BE2C (cell line): ENCODE measurements around the gene TFPI.

ENCODE experiments used
- DNase-seq: peaks from one replicate; pipeline ENCODE4 v3.0.0-alpha.2; 2020
- H3K27me3 ChIP-seq: fragments of 250-450 bp; sonication (Bioruptor Pico); 2 replicates; pipeline ENCODE4 v1.5.1; 2020; ENCODE audit warnings: mild to moderate bottlenecking
- H3K36me3 ChIP-seq: fragments of 250-450 bp; sonication (Bioruptor Pico); 2 replicates; pipeline ENCODE4 v1.5.1; 2020; ENCODE audit warnings: mild to moderate bottlenecking
- H3K4me1 ChIP-seq: fragments of 250-450 bp; sonication (Bioruptor Pico); 2 replicates; pipeline ENCODE4 v1.5.1; 2020
- H3K4me3 ChIP-seq: 2 replicates; pipeline ENCODE4 v1.5.1; 2011; ENCODE audit warnings: low read depth, low read length
- H3K9me3 ChIP-seq: fragments of 250-450 bp; sonication (Bioruptor Pico); 2 replicates; pipeline ENCODE4 v1.5.1; 2020
- TF ChIP-seq, protein P1 (sequence below): IDR thresholded peaks from 2 replicates; pipeline ENCODE4 v1.5.1; 2012; ENCODE audit warnings: mild to moderate bottlenecking, low read depth, low read length

TFPI gene

DNA sequence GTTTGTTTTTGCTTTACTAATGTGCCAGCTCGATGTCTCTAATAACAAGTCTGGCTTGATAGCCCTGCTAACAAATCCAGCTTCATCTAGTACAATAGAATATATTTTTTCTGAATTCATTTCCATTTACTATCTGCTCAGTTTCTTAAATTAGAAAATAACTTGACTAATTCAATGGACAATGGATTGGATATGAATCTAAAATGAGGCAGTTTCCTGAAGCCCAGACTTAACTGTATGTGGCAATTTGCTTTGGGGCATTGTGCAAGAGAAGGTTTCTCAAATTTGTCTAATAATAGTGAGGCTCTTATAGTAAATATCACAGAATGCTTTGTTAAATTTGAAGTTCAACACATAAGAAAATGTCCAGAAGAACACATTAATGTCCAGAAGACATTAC is 132.0 kb downstream of the TFPI start:
- no peaks in the 10 kb centered on the region for H3K4me1 ChIP-seq
- no peaks in the 10 kb centered on the region for H3K27me3 ChIP-seq
- TF ChIP-seq, protein P1, sequence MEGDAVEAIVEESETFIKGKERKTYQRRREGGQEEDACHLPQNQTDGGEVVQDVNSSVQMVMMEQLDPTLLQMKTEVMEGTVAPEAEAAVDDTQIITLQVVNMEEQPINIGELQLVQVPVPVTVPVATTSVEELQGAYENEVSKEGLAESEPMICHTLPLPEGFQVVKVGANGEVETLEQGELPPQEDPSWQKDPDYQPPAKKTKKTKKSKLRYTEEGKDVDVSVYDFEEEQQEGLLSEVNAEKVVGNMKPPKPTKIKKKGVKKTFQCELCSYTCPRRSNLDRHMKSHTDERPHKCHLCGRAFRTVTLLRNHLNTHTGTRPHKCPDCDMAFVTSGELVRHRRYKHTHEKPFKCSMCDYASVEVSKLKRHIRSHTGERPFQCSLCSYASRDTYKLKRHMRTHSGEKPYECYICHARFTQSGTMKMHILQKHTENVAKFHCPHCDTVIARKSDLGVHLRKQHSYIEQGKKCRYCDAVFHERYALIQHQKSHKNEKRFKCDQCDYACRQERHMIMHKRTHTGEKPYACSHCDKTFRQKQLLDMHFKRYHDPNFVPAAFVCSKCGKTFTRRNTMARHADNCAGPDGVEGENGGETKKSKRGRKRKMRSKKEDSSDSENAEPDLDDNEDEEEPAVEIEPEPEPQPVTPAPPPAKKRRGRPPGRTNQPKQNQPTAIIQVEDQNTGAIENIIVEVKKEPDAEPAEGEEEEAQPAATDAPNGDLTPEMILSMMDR: no peak
- H3K36me3 ChIP-seq: no peaks in the 10 kb centered on the region
- no peaks in the 10 kb centered on the region for H3K9me3 ChIP-seq
- DNase-seq: no peak
- H3K4me3 ChIP-seq: no peak overlapping the region

DNA sequence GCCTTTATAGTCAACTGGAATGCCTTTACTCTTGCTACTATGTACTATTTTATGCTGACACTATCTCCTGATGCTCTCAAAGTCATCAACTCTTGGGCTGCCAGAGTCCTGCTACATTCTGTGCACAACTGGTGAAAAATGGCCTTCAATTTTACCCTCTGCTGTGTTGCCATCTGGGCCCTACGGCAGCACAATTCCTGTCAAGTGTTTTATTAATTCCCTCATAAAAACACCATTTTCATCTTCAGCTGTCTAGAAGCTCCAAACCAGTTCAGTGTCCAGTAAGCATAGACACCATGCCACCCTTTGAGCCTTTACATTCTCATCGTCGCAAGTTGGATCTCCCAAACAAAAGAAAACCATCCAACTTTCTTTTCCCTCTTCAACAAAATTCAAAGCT is 132.7 kb downstream of the TFPI start:
- TF ChIP-seq, protein P1: no peak
- Histone ChIP-seq H3K4me1 (no peaks in the 10 kb centered on the region), H3K36me3 (no peaks in the 10 kb centered on the region), H3K4me3 (no peak overlapping the region), H3K27me3 (no peaks in the 10 kb centered on the region), H3K9me3 (no peaks in the 10 kb centered on the region)
- DNase-seq: no peak

DNA sequence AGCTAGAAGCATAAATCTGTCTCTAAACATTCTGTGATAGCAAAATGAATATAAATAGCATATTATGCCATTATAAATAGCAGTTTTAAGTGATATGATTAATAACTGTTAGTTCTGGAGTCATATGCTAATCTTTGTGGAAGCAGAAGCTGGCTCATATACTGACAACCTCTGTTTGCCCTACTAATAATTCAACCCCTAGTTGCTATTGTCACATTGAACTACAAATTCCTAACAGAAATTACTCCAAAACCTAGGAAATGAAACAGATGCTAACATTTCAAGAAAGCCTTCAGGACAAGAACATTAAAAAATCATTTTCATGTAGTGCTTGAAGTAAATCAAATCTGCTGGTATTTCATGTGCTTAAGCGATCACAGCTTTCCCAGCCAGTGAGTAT is 134.4 kb downstream of the TFPI start:
- no peak for DNase-seq
- no peak overlapping the region for H3K4me3 ChIP-seq
- no peaks in the 10 kb centered on the region for H3K9me3 ChIP-seq
- H3K4me1 ChIP-seq: no peaks in the 10 kb centered on the region
- TF ChIP-seq, protein P1: no peak
- H3K27me3 ChIP-seq: no peaks in the 10 kb centered on the region
- no peaks in the 10 kb centered on the region for H3K36me3 ChIP-seq

DNA sequence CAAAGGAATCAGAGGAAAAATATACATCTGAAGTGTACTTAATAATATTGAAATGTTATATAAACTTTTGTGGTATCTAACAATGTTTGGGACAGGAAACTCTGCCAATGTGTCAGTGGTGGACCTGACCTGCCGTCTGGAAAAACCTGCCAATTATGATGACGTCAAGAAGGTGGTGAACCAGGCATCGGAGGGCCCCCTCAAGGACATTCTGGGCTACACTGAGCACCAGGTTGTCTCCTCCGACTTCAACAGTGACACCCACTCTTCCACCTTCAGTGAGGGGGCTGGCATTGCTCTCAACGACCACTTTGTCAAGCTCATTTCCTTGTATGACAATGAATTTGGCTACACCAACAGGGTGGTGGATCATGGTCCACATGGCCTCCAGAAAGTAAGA is 138.8 kb downstream of the TFPI start:
- H3K4me3 ChIP-seq: no peak overlapping the region
- H3K9me3 ChIP-seq: no peaks in the 10 kb centered on the region

More for the DNA sequence above, 138.8 kb downstream of the TFPI start:
- H3K27me3 ChIP-seq: no peaks in the 10 kb centered on the region
- no peak for DNase-seq
- no peaks in the 10 kb centered on the region for H3K4me1 ChIP-seq
- H3K36me3 ChIP-seq: no peaks in the 10 kb centered on the region
- TF ChIP-seq, protein P1: no peak
